HEK293 (cell line): ENCODE data around the gene PPP1R12C.

Source experiments
- GLIS2 ChIP-seq: fragments of 450-650 bp; formaldehyde crosslinking; IDR thresholded peaks from 2 replicates; pipeline ENCODE4 v1.5.1; 2016; ENCODE audit warnings: missing biosample characterization, missing genetic modification characterization
- KLF7 ChIP-seq: fragments of 450-650 bp; formaldehyde crosslinking; IDR thresholded peaks from 2 replicates; pipeline ENCODE4 v1.5.1; 2016; ENCODE audit warnings: missing biosample characterization, missing genetic modification characterization, borderline replicate concordance
- KLF8 ChIP-seq: fragments of 450-650 bp; formaldehyde crosslinking; IDR thresholded peaks from 2 replicates; pipeline ENCODE4 v1.5.1; 2016; ENCODE audit warnings: missing biosample characterization, missing genetic modification characterization
- KLF9 ChIP-seq: fragments of 450-650 bp; formaldehyde crosslinking; IDR thresholded peaks from 2 replicates; pipeline ENCODE4 v1.5.1; 2016; ENCODE audit warnings: missing biosample characterization, missing genetic modification characterization, low read depth
- OSR2 ChIP-seq: fragments of 450-650 bp; formaldehyde crosslinking; IDR thresholded peaks from 2 replicates; pipeline ENCODE4 v1.5.1; 2016; ENCODE audit warnings: missing biosample characterization, missing genetic modification characterization
- SP7 ChIP-seq: fragments of 450-650 bp; formaldehyde crosslinking; IDR thresholded peaks from 2 replicates; pipeline ENCODE4 v1.5.1; 2016; ENCODE audit warnings: missing biosample characterization, missing genetic modification characterization
- WT1 ChIP-seq: fragments of 450-650 bp; formaldehyde crosslinking; IDR thresholded peaks from 2 replicates; pipeline ENCODE4 v1.5.1; 2016; ENCODE audit warnings: missing biosample characterization, missing genetic modification characterization
- ZEB2 ChIP-seq: fragments of 450-650 bp; formaldehyde crosslinking; IDR thresholded peaks from 2 replicates; pipeline ENCODE4 v1.5.1; 2016; ENCODE audit warnings: missing biosample characterization, missing genetic modification characterization
- ZFP37 ChIP-seq: fragments of 450-650 bp; formaldehyde crosslinking; IDR thresholded peaks from 2 replicates; pipeline ENCODE4 v1.5.1; 2016; ENCODE audit warnings: missing biosample characterization, missing genetic modification characterization
- ZNF112 ChIP-seq: fragments of 450-650 bp; formaldehyde crosslinking; IDR thresholded peaks from 2 replicates; pipeline ENCODE4 v1.5.0; 2017; ENCODE audit warnings: missing biosample characterization, missing genetic modification characterization
- ZNF157 ChIP-seq: fragments of 450-650 bp; formaldehyde crosslinking; IDR thresholded peaks from 2 replicates; pipeline ENCODE4 v1.5.1; 2016; ENCODE audit warnings: missing biosample characterization, missing genetic modification characterization
- ZNF169 ChIP-seq: fragments of 450-650 bp; formaldehyde crosslinking; IDR thresholded peaks from 2 replicates; pipeline ENCODE4 v1.5.1; 2016; ENCODE audit warnings: missing biosample characterization, missing genetic modification characterization
- ZNF324 ChIP-seq: fragments of 450-650 bp; formaldehyde crosslinking; IDR thresholded peaks from 2 replicates; pipeline ENCODE4 v1.5.1; 2016; ENCODE audit warnings: missing biosample characterization, missing genetic modification characterization
- ZNF391 ChIP-seq: fragments of 450-650 bp; formaldehyde crosslinking; IDR thresholded peaks from 2 replicates; pipeline ENCODE4 v1.5.1; 2016; ENCODE audit warnings: low read depth, missing biosample characterization, missing genetic modification characterization, borderline replicate concordance
- ZNF555 ChIP-seq: fragments of 450-650 bp; formaldehyde crosslinking; conservative IDR thresholded peaks from 2 replicates; pipeline ENCODE4 v1.5.1; 2017; ENCODE audit warnings: missing biosample characterization, mild to moderate bottlenecking, missing genetic modification characterization, inconsistent platforms
- ZNF596 ChIP-seq: fragments of 450-650 bp; IDR thresholded peaks from 2 replicates; pipeline ENCODE4 v1.5.0; 2018; ENCODE audit warnings: missing biosample characterization, mild to moderate bottlenecking, missing genetic modification characterization, moderate library complexity
- ZNF670 ChIP-seq: fragments of 450-650 bp; formaldehyde crosslinking; IDR thresholded peaks from 2 replicates; pipeline ENCODE4 v1.5.1; 2016; ENCODE audit warnings: missing biosample characterization, missing genetic modification characterization, low read depth
- ZNF701 ChIP-seq: fragments of 450-650 bp; formaldehyde crosslinking; IDR thresholded peaks from 2 replicates; pipeline ENCODE4 v1.5.1; 2016; ENCODE audit warnings: missing biosample characterization, missing genetic modification characterization
- ZNF768 ChIP-seq: fragments of 450-650 bp; formaldehyde crosslinking; IDR thresholded peaks from 2 replicates; pipeline ENCODE4 v1.5.1; 2018; ENCODE audit warnings: missing biosample characterization, mild to moderate bottlenecking, missing genetic modification characterization
- ZSCAN16 ChIP-seq: fragments of 450-650 bp; formaldehyde crosslinking; IDR thresholded peaks from 2 replicates; pipeline ENCODE4 v1.5.1; 2016; ENCODE audit warnings: missing biosample characterization, missing genetic modification characterization
- ZSCAN23 ChIP-seq: fragments of 450-650 bp; formaldehyde crosslinking; IDR thresholded peaks from 2 replicates; pipeline ENCODE4 v1.5.1; 2016; ENCODE audit warnings: missing biosample characterization, missing genetic modification characterization
- ZSCAN30 ChIP-seq: fragments of 450-650 bp; IDR thresholded peaks from 2 replicates; pipeline ENCODE4 v1.5.1; 2018; ENCODE audit warnings: missing biosample characterization, mild to moderate bottlenecking, missing genetic modification characterization, moderate library complexity
- TF ChIP-seq, protein P1 (sequence below): fragments of 450-650 bp; formaldehyde crosslinking; IDR thresholded peaks from 2 replicates; pipeline ENCODE4 v1.5.1; 2017; ENCODE audit warnings: missing biosample characterization, mild to moderate bottlenecking, missing genetic modification characterization, moderate library complexity
- TF ChIP-seq, protein P2 (sequence below): fragments of 450-650 bp; formaldehyde crosslinking; IDR thresholded peaks from 2 replicates; pipeline ENCODE4 v1.5.1; 2016; ENCODE audit warnings: missing biosample characterization, missing genetic modification characterization
- TF ChIP-seq, protein P3 (sequence below): fragments of 450-650 bp; formaldehyde crosslinking; IDR thresholded peaks from 2 replicates; pipeline ENCODE4 v1.5.1; 2017; ENCODE audit warnings: missing biosample characterization, missing genetic modification characterization
- TF ChIP-seq, protein P4 (sequence below): fragments of 450-650 bp; formaldehyde crosslinking; IDR thresholded peaks from 2 replicates; pipeline ENCODE4 v1.5.1; 2016; ENCODE audit warnings: missing biosample characterization, missing genetic modification characterization
- TF ChIP-seq, protein P5 (sequence below): fragments of 450-650 bp; formaldehyde crosslinking; IDR thresholded peaks from 2 replicates; pipeline ENCODE4 v1.5.1; 2017; ENCODE audit warnings: missing biosample characterization, missing genetic modification characterization
- TF ChIP-seq, protein P6 (sequence below): fragments of 450-650 bp; formaldehyde crosslinking; IDR thresholded peaks from 2 replicates; pipeline ENCODE4 v1.5.1; 2016; ENCODE audit warnings: missing biosample characterization, missing genetic modification characterization
- TF ChIP-seq, protein P7 (sequence below): fragments of 450-650 bp; formaldehyde crosslinking; optimal IDR thresholded peaks from 2 replicates; pipeline ENCODE3; 2016; ENCODE audit warnings: missing biosample characterization, mild to moderate bottlenecking, missing genetic modification characterization

PPP1R12C gene

DNA sequence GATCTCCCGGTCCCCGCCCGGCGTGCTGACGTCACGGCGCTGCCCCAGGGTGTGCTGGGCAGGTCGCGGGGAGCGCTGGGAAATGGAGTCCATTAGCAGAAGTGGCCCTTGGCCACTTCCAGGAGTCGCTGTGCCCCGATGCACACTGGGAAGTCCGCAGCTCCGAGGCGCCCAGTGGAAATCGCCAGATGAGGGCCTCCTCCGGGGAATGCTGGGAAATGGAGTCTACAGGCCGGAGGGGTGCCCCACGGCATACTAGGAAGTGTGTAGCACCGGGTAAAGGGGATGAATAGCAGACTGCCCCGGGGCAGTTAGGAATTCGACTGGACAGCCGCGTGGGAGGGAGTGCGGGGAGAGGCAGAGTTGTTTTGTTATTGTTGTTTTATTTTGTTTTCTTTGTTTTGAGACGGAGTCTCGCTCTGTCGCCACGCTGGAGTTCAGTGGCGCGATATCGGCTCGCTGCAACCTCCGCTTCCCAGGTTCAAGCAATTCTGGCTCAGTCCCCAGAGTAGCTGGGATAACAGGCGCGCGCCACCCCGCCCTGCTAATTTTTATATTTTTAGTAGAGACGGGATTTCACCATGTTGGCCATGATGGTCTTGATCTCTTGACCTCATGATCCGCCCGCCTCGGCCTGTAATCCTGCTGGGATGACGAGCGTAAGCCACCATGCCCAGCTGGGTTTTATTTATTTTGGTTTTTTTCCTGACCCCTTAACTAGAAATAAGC, 390 bp upstream of the PPP1R12C start (continued):
- TF ChIP-seq, protein P1, sequence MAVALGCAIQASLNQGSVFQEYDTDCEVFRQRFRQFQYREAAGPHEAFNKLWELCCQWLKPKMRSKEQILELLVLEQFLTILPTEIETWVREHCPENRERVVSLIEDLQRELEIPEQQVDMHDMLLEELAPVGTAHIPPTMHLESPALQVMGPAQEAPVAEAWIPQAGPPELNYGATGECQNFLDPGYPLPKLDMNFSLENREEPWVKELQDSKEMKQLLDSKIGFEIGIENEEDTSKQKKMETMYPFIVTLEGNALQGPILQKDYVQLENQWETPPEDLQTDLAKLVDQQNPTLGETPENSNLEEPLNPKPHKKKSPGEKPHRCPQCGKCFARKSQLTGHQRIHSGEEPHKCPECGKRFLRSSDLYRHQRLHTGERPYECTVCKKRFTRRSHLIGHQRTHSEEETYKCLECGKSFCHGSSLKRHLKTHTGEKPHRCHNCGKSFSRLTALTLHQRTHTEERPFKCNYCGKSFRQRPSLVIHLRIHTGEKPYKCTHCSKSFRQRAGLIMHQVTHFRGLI (tag by site-specific recombination) = no peak
- TF ChIP-seq ZSCAN16 (no peak), ZNF701 (tag by site-specific recombination) (no peak), ZNF670 (tag by site-specific recombination) (no peak), ZNF596 (tag by site-specific recombination) (no peak), ZNF555 (tag by site-specific recombination) (no peak), ZNF112 (tag by site-specific recombination) (no peak), ZNF768 (tag by site-specific recombination) (no peak), ZFP37 (peak; percentile 61), ZSCAN23 (tag by site-specific recombination) (no peak), ZNF391 (tag by site-specific recombination) (peak; percentile 66; the same call in 1 of the 2 replicates), KLF8 (tag by site-specific recombination) (peak; percentile 80; the same call in 1 of the 2 replicates), ZNF157 (tag by site-specific recombination) (no peak), OSR2 (tag by site-specific recombination) (no peak), WT1 (tag by site-specific recombination) (0 out of 2 replicates have a peak, but pooled peaks have one; percentile 26), SP7 (tag by site-specific recombination) (peak; percentile 67), ZSCAN30 (no peak), GLIS2 (tag by site-specific recombination) (peak; percentile 94), KLF7 (peak; percentile 41; the same call in 1 of the 2 replicates), ZEB2 (tag by site-specific recombination) (peak; percentile 71), ZNF169 (no peak), KLF9 (tag by site-specific recombination) (no peak), ZNF324 (no peak; the same call in 1 of the 2 replicates)
- TF ChIP-seq, protein P2, sequence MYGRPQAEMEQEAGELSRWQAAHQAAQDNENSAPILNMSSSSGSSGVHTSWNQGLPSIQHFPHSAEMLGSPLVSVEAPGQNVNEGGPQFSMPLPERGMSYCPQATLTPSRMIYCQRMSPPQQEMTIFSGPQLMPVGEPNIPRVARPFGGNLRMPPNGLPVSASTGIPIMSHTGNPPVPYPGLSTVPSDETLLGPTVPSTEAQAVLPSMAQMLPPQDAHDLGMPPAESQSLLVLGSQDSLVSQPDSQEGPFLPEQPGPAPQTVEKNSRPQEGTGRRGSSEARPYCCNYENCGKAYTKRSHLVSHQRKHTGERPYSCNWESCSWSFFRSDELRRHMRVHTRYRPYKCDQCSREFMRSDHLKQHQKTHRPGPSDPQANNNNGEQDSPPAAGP (tag by site-specific recombination) = peak; percentile 48; the same call in 1 of the 2 replicates
- TF ChIP-seq, protein P3, sequence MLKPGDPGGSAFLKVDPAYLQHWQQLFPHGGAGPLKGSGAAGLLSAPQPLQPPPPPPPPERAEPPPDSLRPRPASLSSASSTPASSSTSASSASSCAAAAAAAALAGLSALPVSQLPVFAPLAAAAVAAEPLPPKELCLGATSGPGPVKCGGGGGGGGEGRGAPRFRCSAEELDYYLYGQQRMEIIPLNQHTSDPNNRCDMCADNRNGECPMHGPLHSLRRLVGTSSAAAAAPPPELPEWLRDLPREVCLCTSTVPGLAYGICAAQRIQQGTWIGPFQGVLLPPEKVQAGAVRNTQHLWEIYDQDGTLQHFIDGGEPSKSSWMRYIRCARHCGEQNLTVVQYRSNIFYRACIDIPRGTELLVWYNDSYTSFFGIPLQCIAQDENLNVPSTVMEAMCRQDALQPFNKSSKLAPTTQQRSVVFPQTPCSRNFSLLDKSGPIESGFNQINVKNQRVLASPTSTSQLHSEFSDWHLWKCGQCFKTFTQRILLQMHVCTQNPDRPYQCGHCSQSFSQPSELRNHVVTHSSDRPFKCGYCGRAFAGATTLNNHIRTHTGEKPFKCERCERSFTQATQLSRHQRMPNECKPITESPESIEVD (tag by site-specific recombination) = no peak
- TF ChIP-seq, protein P4, sequence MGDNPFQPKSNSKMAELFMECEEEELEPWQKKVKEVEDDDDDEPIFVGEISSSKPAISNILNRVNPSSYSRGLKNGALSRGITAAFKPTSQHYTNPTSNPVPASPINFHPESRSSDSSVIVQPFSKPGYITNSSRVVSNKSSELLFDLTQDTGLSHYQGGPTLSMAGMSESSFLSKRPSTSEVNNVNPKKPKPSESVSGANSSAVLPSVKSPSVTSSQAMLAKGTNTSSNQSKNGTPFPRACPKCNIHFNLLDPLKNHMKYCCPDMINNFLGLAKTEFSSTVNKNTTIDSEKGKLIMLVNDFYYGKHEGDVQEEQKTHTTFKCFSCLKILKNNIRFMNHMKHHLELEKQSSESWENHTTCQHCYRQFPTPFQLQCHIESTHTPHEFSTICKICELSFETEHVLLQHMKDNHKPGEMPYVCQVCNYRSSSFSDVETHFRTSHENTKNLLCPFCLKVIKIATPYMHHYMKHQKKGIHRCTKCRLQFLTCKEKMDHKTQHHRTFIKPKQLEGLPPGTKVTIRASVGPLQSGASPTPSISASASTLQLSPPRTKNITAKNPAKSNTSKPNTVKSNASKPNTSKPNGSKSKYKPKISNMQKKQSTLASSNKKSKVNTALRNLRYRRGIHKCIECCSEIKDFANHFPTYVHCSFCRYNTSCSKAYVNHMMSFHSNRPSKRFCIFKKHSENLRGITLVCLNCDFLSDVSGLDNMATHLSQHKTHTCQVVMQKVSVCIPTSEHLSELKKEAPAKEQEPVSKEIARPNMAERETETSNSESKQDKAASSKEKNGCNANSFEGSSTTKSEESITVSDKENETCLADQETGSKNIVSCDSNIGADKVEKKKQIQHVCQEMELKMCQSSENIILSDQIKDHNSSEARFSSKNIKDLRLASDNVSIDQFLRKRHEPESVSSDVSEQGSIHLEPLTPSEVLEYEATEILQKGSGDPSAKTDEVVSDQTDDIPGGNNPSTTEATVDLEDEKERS (tag by site-specific recombination) = 0 out of 2 replicates have a peak, but pooled peaks have one; percentile 49
- TF ChIP-seq, protein P5, sequence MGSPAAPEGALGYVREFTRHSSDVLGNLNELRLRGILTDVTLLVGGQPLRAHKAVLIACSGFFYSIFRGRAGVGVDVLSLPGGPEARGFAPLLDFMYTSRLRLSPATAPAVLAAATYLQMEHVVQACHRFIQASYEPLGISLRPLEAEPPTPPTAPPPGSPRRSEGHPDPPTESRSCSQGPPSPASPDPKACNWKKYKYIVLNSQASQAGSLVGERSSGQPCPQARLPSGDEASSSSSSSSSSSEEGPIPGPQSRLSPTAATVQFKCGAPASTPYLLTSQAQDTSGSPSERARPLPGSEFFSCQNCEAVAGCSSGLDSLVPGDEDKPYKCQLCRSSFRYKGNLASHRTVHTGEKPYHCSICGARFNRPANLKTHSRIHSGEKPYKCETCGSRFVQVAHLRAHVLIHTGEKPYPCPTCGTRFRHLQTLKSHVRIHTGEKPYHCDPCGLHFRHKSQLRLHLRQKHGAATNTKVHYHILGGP = no peak
- TF ChIP-seq, protein P6, sequence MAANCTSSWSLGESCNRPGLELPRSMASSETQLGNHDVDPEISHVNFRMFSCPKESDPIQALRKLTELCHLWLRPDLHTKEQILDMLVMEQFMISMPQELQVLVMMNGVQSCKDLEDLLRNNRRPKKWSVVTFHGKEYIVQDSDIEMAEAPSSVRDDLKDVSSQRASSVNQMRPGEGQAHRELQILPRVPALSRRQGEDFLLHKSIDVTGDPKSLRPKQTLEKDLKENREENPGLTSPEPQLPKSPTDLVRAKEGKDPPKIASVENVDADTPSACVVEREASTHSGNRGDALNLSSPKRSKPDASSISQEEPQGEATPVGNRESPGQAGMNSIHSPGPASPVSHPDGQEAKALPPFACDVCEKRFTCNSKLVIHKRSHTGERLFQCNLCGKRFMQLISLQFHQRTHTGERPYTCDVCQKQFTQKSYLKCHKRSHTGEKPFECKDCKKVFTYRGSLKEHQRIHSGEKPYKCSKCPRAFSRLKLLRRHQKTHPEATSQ (tag by site-specific recombination) = no peak
- TF ChIP-seq, protein P7, sequence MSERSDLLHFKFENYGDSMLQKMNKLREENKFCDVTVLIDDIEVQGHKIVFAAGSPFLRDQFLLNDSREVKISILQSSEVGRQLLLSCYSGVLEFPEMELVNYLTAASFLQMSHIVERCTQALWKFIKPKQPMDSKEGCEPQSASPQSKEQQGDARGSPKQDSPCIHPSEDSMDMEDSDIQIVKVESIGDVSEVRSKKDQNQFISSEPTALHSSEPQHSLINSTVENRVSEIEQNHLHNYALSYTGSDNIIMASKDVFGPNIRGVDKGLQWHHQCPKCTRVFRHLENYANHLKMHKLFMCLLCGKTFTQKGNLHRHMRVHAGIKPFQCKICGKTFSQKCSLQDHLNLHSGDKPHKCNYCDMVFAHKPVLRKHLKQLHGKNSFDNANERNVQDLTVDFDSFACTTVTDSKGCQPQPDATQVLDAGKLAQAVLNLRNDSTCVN (tag by site-specific recombination) = peak; percentile 32
